Colonic mucosa (tissue), 4 donors: ENCODE data around the gene NDUFS1. TPM values are rescaled to one million over a fixed set of nuclear protein-coding genes. Genes with fewer than 3 reads are reported as not detected.

Experiments
- DNase-seq: peaks from one replicate; pipeline ENCODE4 v3.0.0-alpha.2; 2020
- H3K27ac ChIP-seq: fragments of 200-600 bp; one replicate; pipeline ENCODE4 v1.8.0; 2021
- H3K27me3 ChIP-seq: fragments of 200-600 bp; one replicate; pipeline ENCODE4 v1.8.0; 2021
- H3K36me3 ChIP-seq: fragments of 200-600 bp; one replicate; pipeline ENCODE4 v1.8.0; 2021
- H3K4me1 ChIP-seq: fragments of 200-600 bp; one replicate; pipeline ENCODE4 v1.8.0; 2021; ENCODE audit warnings: mild to moderate bottlenecking
- H3K4me3 ChIP-seq: fragments of 200-600 bp; one replicate; pipeline ENCODE4 v1.8.0; 2021
- H3K9ac ChIP-seq, 2 donors: one replicate each; pipeline ENCODE4 v1.7.0; 2013; ENCODE audit warnings: control low read depth in 2 of 2, low read depth in 2 of 2, low read length in 2 of 2
- H3K9me3 ChIP-seq: fragments of 200-600 bp; one replicate; pipeline ENCODE4 v1.8.0; 2021
- CTCF ChIP-seq: fragments of 200-600 bp; IDR thresholded peaks from one replicate; pipeline ENCODE4 v1.8.0; 2022; ENCODE audit warnings: antibody characterized with exemption, mild to moderate bottlenecking
- intact Hi-C: fragments of 100-400 bp; cut with DNase I; formaldehyde crosslinking; loops from one replicate; pipeline ENCODE4 v1.14.1; 2022
- total RNA-seq, 2 donors: library from RNA; stranded (reverse); fragmentation: NEBNext Ultra II Directional in 1 of 2; extraction: Animal tissue kit (Norgen Biotek cat#: 25700) in 1 of 2; gene quantifications; one replicate each; pipeline ENCODE4 v1.2.1, GENCODE V29; 2021
- donor health status: healthy.
- donor health status: DM: no; HTN: no; CAD: no.
- donor health status: DM: no; HTN: no; CAD: no.

Gene NDUFS1
- total RNA-seq, 2 donors from 2014 or later, result 143 to 200 TPM

- Histone ChIP-seq H3K36me3 (no peaks in the 10 kb centered on the region), H3K27ac (no peak overlapping the region), H3K4me1 (no peaks in the 10 kb centered on the region), H3K9ac (no peak overlapping the region), H3K27me3 (no peaks in the 10 kb centered on the region), H3K4me3 (no peak overlapping the region), H3K9me3 (no peaks in the 10 kb centered on the region)
- intact Hi-C loops, result no loop called here
- no peak for TF ChIP-seq CTCF
- DNase-seq, result no peak
Measured at GRCh38 chr2:206201075-206201848, 42.0 kb upstream of the NDUFS1 start.

- no peak for TF ChIP-seq CTCF
- no peaks in the 10 kb centered on the region for H3K36me3 ChIP-seq
- H3K9me3 ChIP-seq, result no peaks in the 10 kb centered on the region
- no peak overlapping the region for H3K4me3 ChIP-seq
- H3K9ac ChIP-seq, result no peak overlapping the region
- no peak for DNase-seq
- no peak overlapping the region for H3K27ac ChIP-seq
- H3K4me1 ChIP-seq, result no peaks in the 10 kb centered on the region
- intact Hi-C loops, result no loop called here
- no peaks in the 10 kb centered on the region for H3K27me3 ChIP-seq
Measured at GRCh38 chr2:206198677-206199076, 39.4 kb upstream of the NDUFS1 start.

- no peaks in the 10 kb centered on the region for H3K4me1 ChIP-seq
- no peak for DNase-seq
- no peak for TF ChIP-seq CTCF
- intact Hi-C loops, result no loop called here
- no peaks in the 10 kb centered on the region for H3K27me3 ChIP-seq
- H3K36me3 ChIP-seq, result no peaks in the 10 kb centered on the region
- no peak overlapping the region for H3K9ac ChIP-seq
- H3K27ac ChIP-seq, result no peak overlapping the region
- H3K9me3 ChIP-seq, result no peaks in the 10 kb centered on the region
- H3K4me3 ChIP-seq, result no peak overlapping the region
Measured at GRCh38 chr2:206193671-206194357, 34.6 kb upstream of the NDUFS1 start.

- Histone ChIP-seq H3K27ac (no peak overlapping the region), H3K27me3 (no peaks in the 10 kb centered on the region), H3K9me3 (no peaks in the 10 kb centered on the region), H3K4me3 (no peak overlapping the region), H3K36me3 (no peaks in the 10 kb centered on the region), H3K9ac (no peak overlapping the region), H3K4me1 (no peaks in the 10 kb centered on the region)
- intact Hi-C loops, result no loop called here
- TF ChIP-seq CTCF, result no peak
- DNase-seq, result no peak
Measured at GRCh38 chr2:206192157-206192556, 32.9 kb upstream of the NDUFS1 start.

- Histone ChIP-seq H3K4me3 (no peak overlapping the region), H3K36me3 (no peaks in the 10 kb centered on the region), H3K27ac (no peak overlapping the region), H3K9me3 (no peaks in the 10 kb centered on the region), H3K4me1 (no peaks in the 10 kb centered on the region), H3K27me3 (no peaks in the 10 kb centered on the region), H3K9ac (no peak overlapping the region)
- no peak for DNase-seq
- intact Hi-C loops, result no loop called here
- no peak for TF ChIP-seq CTCF
Measured at GRCh38 chr2:206190689-206191088, 31.4 kb upstream of the NDUFS1 start.
